Thyroid gland (tissue), 4 donors: ENCODE data around the gene RNF34.

ENCODE experiments used
- CTCF ChIP-seq, 6 experiments: fragments of 200-600 bp in 3 of 6; fragments of 450-650 bp in 3 of 6; sonication (generic) in 3 of 6; IDR thresholded peaks; one replicate each; pipeline ENCODE4 v1.5.1; 2016 to 2019; ENCODE audit warnings: antibody characterized with exemption in 6 of 6, mild to moderate bottlenecking in 2 of 6, inconsistent platforms in 1 of 6, moderate library complexity in 1 of 6
- POLR2A ChIP-seq, 2 donors: fragments of 450-650 bp; IDR thresholded peaks; one replicate each; pipeline ENCODE4 v1.6.1; 2017; ENCODE audit warnings: antibody characterized with exemption in 2 of 2, mild to moderate bottlenecking in 2 of 2, moderate library complexity in 1 of 2

DNA sequence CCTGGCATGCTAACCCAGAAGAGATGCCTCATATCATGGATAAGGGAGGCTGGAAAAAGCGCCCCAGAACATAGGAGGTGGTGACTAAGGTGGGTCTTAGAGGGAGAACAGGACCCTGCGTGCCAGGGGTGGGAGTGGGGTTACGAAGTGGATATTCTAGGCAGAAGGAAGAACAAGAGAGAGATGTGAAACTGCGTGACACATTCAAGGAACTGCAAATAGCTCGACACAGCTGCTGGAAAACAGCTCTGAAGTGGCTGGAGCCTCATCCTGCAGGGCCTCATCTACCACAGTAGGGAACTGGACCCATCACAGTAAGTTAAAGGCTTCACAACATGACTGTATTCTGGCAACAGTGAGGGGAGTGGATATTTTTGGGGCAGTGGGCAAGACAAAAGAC, 61.1 kb downstream of the RNF34 start:
- TF ChIP-seq CTCF (IDR thresholded peaks at IDR 0.05) (no peak), POLR2A (IDR thresholded peaks at IDR 0.05) (no peak)
